Panc1 (cell line): ENCODE results near the gene USH2A. TPM values are rescaled to one million over a fixed set of nuclear protein-coding genes. Genes with fewer than 3 reads are reported as not detected.

ENCODE experiments used
- ATAC-seq: fragments of 200-7000 bp; cut with Tn5 transposase; 2 replicates; pipeline ENCODE4 v1.9.1; 2020; ENCODE audit warnings: mild to moderate bottlenecking, moderate library complexity
- BruUV-seq: library from RNA; stranded (reverse); fragments of 400-500 nt; replicated peaks from 2 replicates; lab custom pipeline; 2021; lab: Mats Ljungman, UMichigan
- CTCF ChIA-PET: fragments of 300-600 bp; sonication (Branson Sonifier 250); formaldehyde crosslinking; loops from one replicate; lab custom pipeline; 2022; ENCODE audit warnings: antibody characterized with exemption; lab: Charles Lee
- POLR2A ChIA-PET: fragments of 300-600 bp; sonication (Branson Sonifier 250); formaldehyde crosslinking; loops from one replicate; lab custom pipeline; 2022; ENCODE audit warnings: antibody characterized with exemption; lab: Charles Lee
- DNase-seq: peaks from one replicate; pipeline ENCODE4 v3.0.0-alpha.2; 2010; ENCODE audit warnings: low read depth, low spot score
- H3K27ac ChIP-seq: 2 replicates; pipeline ENCODE4 v1.5.1; 2011; ENCODE audit warnings: mild to moderate bottlenecking, low read length, inconsistent platforms
- H3K27me3 ChIP-seq: fragments of 200-500 bp; sonication (Bioruptor generic); 2 replicates; pipeline ENCODE4 v1.6.0; 2014; ENCODE audit warnings: low read length, inconsistent platforms; ENCODE audit not compliant: control insufficient read depth, insufficient read depth
- H3K36me3 ChIP-seq: fragments of 200-500 bp; sonication (Bioruptor generic); 2 replicates; pipeline ENCODE4 v1.5.1; 2014; ENCODE audit warnings: inconsistent platforms, mild to moderate bottlenecking, low read length, moderate library complexity; ENCODE audit not compliant: control insufficient read depth, insufficient read depth
- H3K4me1 ChIP-seq: 2 replicates; pipeline ENCODE4 v1.5.1; 2011; ENCODE audit warnings: inconsistent platforms, mild to moderate bottlenecking, low read length, moderate library complexity; ENCODE audit not compliant: control insufficient read depth, insufficient read depth
- H3K4me3 ChIP-seq, 2 experiments: 2 replicates each; pipeline ENCODE4 v1.5.1; 2011 to 2012; ENCODE audit warnings: low read depth in 2 of 2, low read length in 2 of 2, mild to moderate bottlenecking in 2 of 2, inconsistent platforms in 1 of 2, moderate library complexity in 1 of 2
- H3K9me3 ChIP-seq: fragments of 200-500 bp; sonication (Bioruptor generic); 2 replicates; pipeline ENCODE4 v1.5.1; 2014; ENCODE audit warnings: low read depth, mild to moderate bottlenecking, inconsistent platforms, low read length, moderate library complexity; ENCODE audit not compliant: control insufficient read depth, insufficient read depth
- CTCF ChIP-seq: fragments of 450-650 bp; IDR thresholded peaks from 2 replicates; pipeline ENCODE4 v1.5.1; 2017; ENCODE audit warnings: mild to moderate bottlenecking
- POLR2AphosphoS5 ChIP-seq: IDR thresholded peaks from 2 replicates; pipeline ENCODE4 v1.6.1; 2012; ENCODE audit warnings: mild to moderate bottlenecking, low read depth, low read length, moderate library complexity
- REST ChIP-seq, 2 experiments: IDR thresholded peaks; 2 replicates each; pipeline ENCODE4 v1.6.1; 2011 to 2012; ENCODE audit warnings: low read depth in 2 of 2, control low read depth in 1 of 2, low read length in 1 of 2, mild to moderate bottlenecking in 1 of 2, moderate library complexity in 1 of 2; ENCODE audit not compliant: insufficient read depth in 1 of 2
- SIN3A ChIP-seq: IDR thresholded peaks from 2 replicates; pipeline ENCODE4 v1.6.1; 2012; ENCODE audit warnings: low read depth, mild to moderate bottlenecking, low read length, moderate library complexity, borderline replicate concordance; ENCODE audit not compliant: insufficient read depth
- TCF7L2 ChIP-seq: IDR thresholded peaks from 2 replicates; pipeline ENCODE4 v1.6.1; 2011; ENCODE audit warnings: mild to moderate bottlenecking, low read depth, low read length, inconsistent platforms
- in situ Hi-C: cut with HindIII; loops from 2 replicates; pipeline ENCODE4 v1.10.0; 2016; ENCODE audit warnings: low sequenced_read_pairs, low pct_unique_long_range_greater_than_20kb
- intact Hi-C: fragments of 100-400 bp; cut with micrococcal nuclease; formaldehyde crosslinking; loops from one replicate; pipeline ENCODE4 v1.10.0; 2022; ENCODE audit not compliant: unreplicated experiment
- total RNA-seq: library from RNA; stranded (reverse); gene quantifications from one replicate; pipeline ENCODE4 v1.2.1, GENCODE V29; 2021; ENCODE audit not compliant: unreplicated experiment

The USH2A gene
- total RNA-seq, 1 experiment from 2014 or later, result not detected

- no TSS peak for BruUV-seq
- CTCF ChIA-PET, result no interaction called here
These were observed 133.2 kb downstream of the USH2A start for GRCh38 chr1:216290074-216290473.

GRCh38 chr1:216285052-216285451 is 138.2 kb downstream of the USH2A start:
- ATAC-seq, result no peak
- CTCF ChIA-PET, result no interaction called here

More at GRCh38 chr1:216290074-216290473, 133.2 kb downstream of the USH2A start:
- in situ Hi-C loops (no loop called here), intact Hi-C loops (no loop called here)
- no peaks in the 10 kb centered on the region for H3K36me3 ChIP-seq
- TF ChIP-seq TCF7L2, result no peak
- TF ChIP-seq SIN3A, result no peak
- ATAC-seq (no peak), DNase-seq (no peak)
- POLR2A ChIA-PET, result no interaction called here
- H3K27ac ChIP-seq, result no peak overlapping the region
- H3K27me3 ChIP-seq, result no peaks in the 10 kb centered on the region
- no peak overlapping the region for H3K4me3 ChIP-seq
- no peaks in the 10 kb centered on the region for H3K9me3 ChIP-seq
- H3K4me1 ChIP-seq, result no peaks in the 10 kb centered on the region

GRCh38 chr1:216281757-216282156 is 141.5 kb downstream of the USH2A start:
- no TSS peak for BruUV-seq
- intact Hi-C loops, result no loop called here
- no peak for DNase-seq

More at GRCh38 chr1:216285052-216285451, 138.2 kb downstream of the USH2A start:
- BruUV-seq, result no TSS peak
- no peak for DNase-seq
- Histone ChIP-seq H3K27ac (no peak overlapping the region), H3K36me3 (no peaks in the 10 kb centered on the region), H3K4me3 (no peak overlapping the region), H3K27me3 (no peaks in the 10 kb centered on the region), H3K9me3 (no peaks in the 10 kb centered on the region), H3K4me1 (no peaks in the 10 kb centered on the region)
- TF ChIP-seq SIN3A, result no peak
- no peak for TF ChIP-seq POLR2AphosphoS5
- no peak for TF ChIP-seq CTCF
- intact Hi-C loops, result no loop called here
- in situ Hi-C loops, result no loop called here
- POLR2A ChIA-PET, result no interaction called here

More at GRCh38 chr1:216281757-216282156, 141.5 kb downstream of the USH2A start:
- no peaks in the 10 kb centered on the region for H3K9me3 ChIP-seq
- no peaks in the 10 kb centered on the region for H3K36me3 ChIP-seq
- in situ Hi-C loops, result no loop called here
- H3K4me1 ChIP-seq, result no peaks in the 10 kb centered on the region
- CTCF ChIA-PET, result no interaction called here
- POLR2A ChIA-PET, result no interaction called here
- H3K27me3 ChIP-seq, result no peaks in the 10 kb centered on the region
- ATAC-seq, result no peak
- no peak overlapping the region for H3K4me3 ChIP-seq
- no peak overlapping the region for H3K27ac ChIP-seq
- TF ChIP-seq TCF7L2, result no peak
- TF ChIP-seq CTCF, result no peak
- TF ChIP-seq POLR2AphosphoS5, result no peak
- TF ChIP-seq REST (IDR thresholded peaks at IDR 0.05; ENCODE audit: insufficient read depth in 1 of 2, low read depth in 2 of 2, low read length in 1 of 2), result no peak
- no peak for TF ChIP-seq SIN3A
